Measurements from ENCODE around the gene SMURF2. TPM values are rescaled to one million over a fixed set of nuclear protein-coding genes. Genes with fewer than 3 reads are reported as not detected.

SMURF2 gene
- total RNA-seq, 1 experiment from 2014 or later: 35.3 TPM

DNA sequence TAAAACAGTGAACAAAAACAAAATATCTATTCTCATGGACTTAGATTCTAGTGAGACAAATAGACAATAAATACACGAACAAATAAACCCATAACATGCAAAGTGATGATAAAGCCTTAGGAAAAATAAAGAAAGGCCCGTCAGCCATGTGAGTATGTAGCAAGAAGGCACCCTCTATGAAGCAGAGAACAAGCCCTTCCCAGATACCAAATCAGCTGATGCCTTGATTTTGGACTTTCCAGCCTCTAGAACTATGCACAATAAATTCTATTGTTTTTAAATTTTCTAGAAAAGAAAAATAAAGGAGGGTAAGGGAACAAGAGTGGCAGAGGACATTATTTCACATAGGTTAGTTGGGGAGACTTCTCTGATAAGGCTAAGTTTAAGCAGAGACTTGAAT, 40.7 kb upstream of the SMURF2 start:
- H2BK120ac ChIP-seq (ENCODE audit: low read depth, low read length, poor library complexity, severe bottlenecking): no peak overlapping the region
- no peaks in the 10 kb centered on the region for H4K20me1 ChIP-seq (ENCODE audit: control insufficient read depth, insufficient read depth, insufficient read length)
- H3K4ac ChIP-seq (ENCODE audit: low read depth, low read length): no peak overlapping the region
- H3K4me3 Mint-ChIP-seq: no peak overlapping the region
- peaks cover 6% of the 10 kb centered on the region in 2 experiments; a peak in 3 of 4 replicates for H3K4me1 Mint-ChIP-seq
- H3K9me3 ChIP-seq (ENCODE audit: control insufficient read depth, low read depth, low read length): no peaks in the 10 kb centered on the region
- no peak overlapping the region for H2BK20ac ChIP-seq (ENCODE audit: low read depth, low read length, poor library complexity, severe bottlenecking)
- H2AFZ ChIP-seq (ENCODE audit: low read length): no peak overlapping the region
- H3K27me3 Mint-ChIP-seq (ENCODE audit: low read depth): no peaks in the 10 kb centered on the region
- H3K4me2 ChIP-seq (ENCODE audit: insufficient read depth, insufficient read length, low read length): no peak overlapping the region
- H4K8ac ChIP-seq (replicated peaks; ENCODE audit: insufficient read length, low read depth, low read length): no peak overlapping the region
- H3K23me2 ChIP-seq (ENCODE audit: insufficient read length, low read depth, low read length, poor library complexity, severe bottlenecking): no peaks in the 10 kb centered on the region
- H3K18ac ChIP-seq (ENCODE audit: insufficient read length, low read depth, low read length): no peak overlapping the region
- no peaks in the 10 kb centered on the region for H3K79me1 ChIP-seq (ENCODE audit: insufficient read depth, low read depth, low read length, poor library complexity, severe bottlenecking)
- no peak overlapping the region for H3K23ac ChIP-seq (ENCODE audit: insufficient read length, low read depth, low read length)
- no peak overlapping the region for H2BK5ac ChIP-seq (ENCODE audit: insufficient read length, low read length)
- H2BK12ac ChIP-seq (ENCODE audit: insufficient read length, low read depth, low read length): no peak overlapping the region
- TF ChIP-seq, protein P1, sequence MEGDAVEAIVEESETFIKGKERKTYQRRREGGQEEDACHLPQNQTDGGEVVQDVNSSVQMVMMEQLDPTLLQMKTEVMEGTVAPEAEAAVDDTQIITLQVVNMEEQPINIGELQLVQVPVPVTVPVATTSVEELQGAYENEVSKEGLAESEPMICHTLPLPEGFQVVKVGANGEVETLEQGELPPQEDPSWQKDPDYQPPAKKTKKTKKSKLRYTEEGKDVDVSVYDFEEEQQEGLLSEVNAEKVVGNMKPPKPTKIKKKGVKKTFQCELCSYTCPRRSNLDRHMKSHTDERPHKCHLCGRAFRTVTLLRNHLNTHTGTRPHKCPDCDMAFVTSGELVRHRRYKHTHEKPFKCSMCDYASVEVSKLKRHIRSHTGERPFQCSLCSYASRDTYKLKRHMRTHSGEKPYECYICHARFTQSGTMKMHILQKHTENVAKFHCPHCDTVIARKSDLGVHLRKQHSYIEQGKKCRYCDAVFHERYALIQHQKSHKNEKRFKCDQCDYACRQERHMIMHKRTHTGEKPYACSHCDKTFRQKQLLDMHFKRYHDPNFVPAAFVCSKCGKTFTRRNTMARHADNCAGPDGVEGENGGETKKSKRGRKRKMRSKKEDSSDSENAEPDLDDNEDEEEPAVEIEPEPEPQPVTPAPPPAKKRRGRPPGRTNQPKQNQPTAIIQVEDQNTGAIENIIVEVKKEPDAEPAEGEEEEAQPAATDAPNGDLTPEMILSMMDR (conservative IDR thresholded peaks at IDR 0.05): no peak
- WGBS (ENCODE audit: extremely low coverage, insufficient read length, low lambda C conversion rate): no CpG with 5 or more reads among the region's 2 CpGs
- no peak overlapping the region for H3K27ac ChIP-seq (ENCODE audit: insufficient read length, low read depth, low read length)
- no peaks in the 10 kb centered on the region for H3K36me3 Mint-ChIP-seq (ENCODE audit: insufficient read depth in 1 of 3, low read depth in 3 of 3)
- H2AK5ac ChIP-seq (ENCODE audit: insufficient read length, low read length): no peak overlapping the region
- H3K14ac ChIP-seq (ENCODE audit: insufficient read depth, low read length): no peak overlapping the region
- no peak overlapping the region for H2BK15ac ChIP-seq (ENCODE audit: low read depth, low read length)
- H3K4me1 ChIP-seq (ENCODE audit: insufficient read depth, low read length): no peaks in the 10 kb centered on the region
- H3K27ac Mint-ChIP-seq: no peak overlapping the region
- H3T11ph ChIP-seq (ENCODE audit: low read length): no peak overlapping the region
- H3K9me3 Mint-ChIP-seq: no peaks in the 10 kb centered on the region; a peak in 1 of 5 replicates
- DNase-seq: no peak
- H3K56ac ChIP-seq (ENCODE audit: insufficient read length, low read depth, low read length): no peak overlapping the region
- H3K27me3 ChIP-seq (ENCODE audit: insufficient read depth, low read length): no peaks in the 10 kb centered on the region
- H3K79me2 ChIP-seq (ENCODE audit: insufficient read depth, low read length): no peaks in the 10 kb centered on the region
- H4K91ac ChIP-seq (ENCODE audit: insufficient read length, low read depth, low read length): no peak overlapping the region
- H3K9ac ChIP-seq (ENCODE audit: extremely low read depth, insufficient read length, low read length): no peak overlapping the region
- no peak overlapping the region for H4K5ac ChIP-seq (ENCODE audit: insufficient read length, low read depth, low read length)
